ENCODE data around the gene TMEM106A. TPM values are rescaled to one million over a fixed set of nuclear protein-coding genes. Genes with fewer than 3 reads are reported as not detected.

The TMEM106A gene
- total and polyA plus RNA-seq, 10 donors: 2.8 to 53.4 (median 30.7) TPM

GRCh38 chr17:43213545-43213944 is 1.9 kb downstream of the TMEM106A start:
- H3K27me3 ChIP-seq (replicated peaks in 1 of 7): no peaks in the 10 kb centered on the region
- intact Hi-C loops (cut with DNase I; ENCODE audit: low total_unique reads): no loop called here
- peaks cover 16 to 51% (median 34%) of the 10 kb centered on the region in 6 donors for H3K4me1 ChIP-seq
- H3K4me3 ChIP-seq: peak overlapping the region in 4 of 8 donors; percentile 58 to 89 (median 65)
- no peaks in the 10 kb centered on the region for H3K9me3 ChIP-seq
- TF ChIP-seq CTCF (IDR thresholded peaks at IDR 0.05 in 8 of 11, conservative IDR thresholded peaks at IDR 0.05 in 3 of 11) (no peak), POLR2A (IDR thresholded peaks at IDR 0.05) (no peak), POLR2AphosphoS5 (IDR thresholded peaks at IDR 0.05) (no peak)
- H3K36me3 ChIP-seq: peaks cover 0 to 79% (median 37%) of the 10 kb centered on the region in 6 donors
- H3K27ac ChIP-seq: peak overlapping the region in 2 of 8 donors; percentile 89 to 93
- peak; percentile 27 for DNase-seq
- 89 to 98% (median 96%) methylated on average over 2 of the region's 2 CpGs for WGBS, 5 donors

GRCh38 chr17:43215341-43215740 is 3.7 kb downstream of the TMEM106A start:
- no peaks in the 10 kb centered on the region for H3K9me3 ChIP-seq
- no peak overlapping the region for H3K27ac ChIP-seq
- no peak overlapping the region for H3K4me3 ChIP-seq
- peaks cover 0 to 76% (median 27%) of the 10 kb centered on the region in 6 donors for H3K36me3 ChIP-seq
- WGBS, 5 donors: 85 to 98% (median 95%) methylated on average over 3 of the region's 3 CpGs
- intact Hi-C loops (cut with DNase I; ENCODE audit: low total_unique reads): no loop called here
- peaks cover 16 to 45% (median 34%) of the 10 kb centered on the region in 6 donors for H3K4me1 ChIP-seq
- H3K27me3 ChIP-seq (replicated peaks in 1 of 7): no peaks in the 10 kb centered on the region
- no peak for TF ChIP-seq POLR2AphosphoS5 (IDR thresholded peaks at IDR 0.05)
- TF ChIP-seq CTCF (IDR thresholded peaks at IDR 0.05 in 8 of 11, conservative IDR thresholded peaks at IDR 0.05 in 3 of 11): no peak
- no peak for TF ChIP-seq POLR2A (IDR thresholded peaks at IDR 0.05)
- DNase-seq: no peak

- intact Hi-C loops (cut with DNase I; ENCODE audit: low total_unique reads): no loop called here
- H3K4me3 ChIP-seq: no peak overlapping the region
- no peak overlapping the region for H3K27ac ChIP-seq
- peaks cover 0 to 82% (median 27%) of the 10 kb centered on the region in 6 donors for H3K36me3 ChIP-seq
- H3K27me3 ChIP-seq (replicated peaks in 1 of 7): no peaks in the 10 kb centered on the region
- TF ChIP-seq CTCF (IDR thresholded peaks at IDR 0.05 in 8 of 11, conservative IDR thresholded peaks at IDR 0.05 in 3 of 11) (no peak), POLR2A (IDR thresholded peaks at IDR 0.05) (no peak), POLR2AphosphoS5 (IDR thresholded peaks at IDR 0.05) (no peak)
- WGBS, 5 donors: 90 to 96% (median 94%) methylated on average over 4 of the region's 4 CpGs
- DNase-seq: peak; percentile 27
- H3K9me3 ChIP-seq: no peaks in the 10 kb centered on the region
- peaks cover 10 to 35% (median 23%) of the 10 kb centered on the region in 6 donors for H3K4me1 ChIP-seq
Observed at GRCh38 chr17:43216369-43216761, 4.7 kb downstream of the TMEM106A start.

- no peak overlapping the region for H3K27ac ChIP-seq
- H3K27me3 ChIP-seq (replicated peaks in 1 of 7): no peaks in the 10 kb centered on the region
- intact Hi-C loops (cut with DNase I; ENCODE audit: low total_unique reads): no loop called here
- peaks cover 10 to 29% (median 20%) of the 10 kb centered on the region in 6 donors for H3K4me1 ChIP-seq
- peaks cover 0 to 86% (median 27%) of the 10 kb centered on the region in 6 donors for H3K36me3 ChIP-seq
- TF ChIP-seq POLR2AphosphoS5 (IDR thresholded peaks at IDR 0.05) (no peak), CTCF (IDR thresholded peaks at IDR 0.05 in 8 of 11, conservative IDR thresholded peaks at IDR 0.05 in 3 of 11) (no peak), POLR2A (IDR thresholded peaks at IDR 0.05) (no peak)
- peak; percentile 21 for DNase-seq
- H3K4me3 ChIP-seq: no peak overlapping the region
- 89 to 94% (median 93%) methylated on average over 4 of the region's 4 CpGs for WGBS, 5 donors
- no peaks in the 10 kb centered on the region for H3K9me3 ChIP-seq
Observed at GRCh38 chr17:43216762-43217613, 5.3 kb downstream of the TMEM106A start.

All from spleen (tissue), 11 donors.